Caco-2 (cell line): ENCODE data around the gene NAA60. TPM values are rescaled to one million over a fixed set of nuclear protein-coding genes. Genes with fewer than 3 reads are reported as not detected.

Experiments used
- BruUV-seq: library from RNA; stranded (reverse); fragments of 400-500 nt; replicated peaks from 2 replicates; lab custom pipeline; 2021; lab: Mats Ljungman, UMichigan
- CTCF ChIA-PET: fragments of 300-600 bp; sonication (Branson Sonifier 250); formaldehyde crosslinking; loops from one replicate; lab custom pipeline; 2022; ENCODE audit warnings: antibody characterized with exemption; lab: Charles Lee
- POLR2A ChIA-PET: fragments of 300-600 bp; sonication (Branson Sonifier 250); formaldehyde crosslinking; loops from one replicate; lab custom pipeline; 2022; ENCODE audit warnings: antibody characterized with exemption; lab: Charles Lee
- DNase-seq, 2 experiments: peaks; one replicate each; pipeline versions ENCODE4 v3.0.0 to v3.0.0-alpha.2; 2020 to 2022
- H3K27me3 ChIP-seq: replicated peaks from 2 replicates; pipeline ENCODE4 v1.6.0; 2011; ENCODE audit warnings: low read length; ENCODE audit not compliant: control insufficient read depth, insufficient read depth
- H3K36me3 ChIP-seq: 2 replicates; pipeline ENCODE4 v1.5.1; 2011; ENCODE audit warnings: low read length; ENCODE audit not compliant: control insufficient read depth, insufficient read depth
- H3K4me1 ChIP-seq: fragments of 250-450 bp; sonication (Bioruptor Pico); 2 replicates; pipeline ENCODE4 v1.5.1; 2020; ENCODE audit warnings: mild to moderate bottlenecking
- H3K4me3 ChIP-seq: 2 replicates; pipeline ENCODE4 v1.5.1; 2011; ENCODE audit warnings: low read depth, mild to moderate bottlenecking, control low read depth, low read length
- H3K9me3 ChIP-seq: fragments of 250-450 bp; sonication (Bioruptor Pico); 2 replicates; pipeline ENCODE4 v1.5.1; 2020; ENCODE audit warnings: mild to moderate bottlenecking, moderate library complexity
- H3K27ac Mint-ChIP-seq: one replicate; pipeline ENCODE4 v1.8.0; 2022; ENCODE audit warnings: mixed read lengths; ENCODE audit not compliant: unreplicated experiment
- H3K27me3 Mint-ChIP-seq: one replicate; pipeline ENCODE4 v1.8.0; 2022; ENCODE audit warnings: mixed read lengths; ENCODE audit not compliant: insufficient read depth, unreplicated experiment
- H3K36me3 Mint-ChIP-seq: one replicate; pipeline ENCODE4 v1.8.0; 2022; ENCODE audit warnings: mild to moderate bottlenecking, mixed read lengths; ENCODE audit not compliant: insufficient read depth, unreplicated experiment
- H3K4me1 Mint-ChIP-seq: one replicate; pipeline ENCODE4 v1.8.0; 2022; ENCODE audit warnings: low read depth, mixed read lengths; ENCODE audit not compliant: unreplicated experiment
- H3K4me3 Mint-ChIP-seq: one replicate; pipeline ENCODE4 v1.8.0; 2022; ENCODE audit warnings: mild to moderate bottlenecking, moderate library complexity, mixed read lengths; ENCODE audit not compliant: unreplicated experiment
- H3K9me3 Mint-ChIP-seq: one replicate; pipeline ENCODE4 v1.8.0; 2022; ENCODE audit warnings: mixed read lengths; ENCODE audit not compliant: unreplicated experiment
- CTCF ChIP-seq, 2 experiments: fragments of 200-600 bp in 1 of 2; IDR thresholded peaks; 1 replicate in 1 of 2; 2 replicates in 1 of 2; pipeline versions ENCODE4 v1.5.1 to v1.8.0; 2011 to 2022; ENCODE audit warnings: antibody characterized with exemption in 1 of 2, control low read depth in 1 of 2, inconsistent platforms in 1 of 2, low read depth in 1 of 2, low read length in 1 of 2, mild to moderate bottlenecking in 1 of 2, moderate library complexity in 1 of 2; ENCODE audit not compliant: insufficient read depth in 1 of 2, severe bottlenecking in 1 of 2, unreplicated experiment in 1 of 2
- intact Hi-C: fragments of 100-400 bp; cut with micrococcal nuclease; formaldehyde crosslinking; loops from one replicate; pipeline ENCODE4 v1.10.0; 2022; ENCODE audit not compliant: unreplicated experiment
- total RNA-seq: library from RNA; stranded (reverse); gene quantifications from 2 replicates; pipeline ENCODE4 v1.2.3, GENCODE V29; 2022

The NAA60 gene
- total RNA-seq, 1 experiment from 2014 or later = 92.8 TPM

GRCh38 chr16:3518986-3519348 lies 75.5 kb downstream of the NAA60 start:
- H3K9me3 ChIP-seq = no peaks in the 10 kb centered on the region
- no peaks in the 10 kb centered on the region; the same call in 1 of the 2 replicates for H3K27me3 ChIP-seq
- no peak overlapping the region for H3K4me3 Mint-ChIP-seq
- peaks cover 2% of the 10 kb centered on the region; the same call in 1 of the 2 replicates for H3K36me3 ChIP-seq
- POLR2A ChIA-PET = no interaction called here
- peak overlapping the region; percentile 39 for H3K27ac Mint-ChIP-seq
- intact Hi-C loops = no loop called here
- DNase-seq = no peak
- no peaks in the 10 kb centered on the region for H3K4me1 Mint-ChIP-seq
- CTCF ChIA-PET = no interaction called here
- H3K36me3 Mint-ChIP-seq = peaks cover 13% of the 10 kb centered on the region
- no peak for TF ChIP-seq CTCF (IDR thresholded peaks at IDR 0.05; ENCODE audit: insufficient read depth in 1 of 2, low read depth in 1 of 2, low read length in 1 of 2, severe bottlenecking in 1 of 2, unreplicated experiment in 1 of 2)
- H3K4me1 ChIP-seq = no peaks in the 10 kb centered on the region
- no peak overlapping the region for H3K4me3 ChIP-seq
- no TSS peak for BruUV-seq
- no peaks in the 10 kb centered on the region for H3K9me3 Mint-ChIP-seq
- H3K27me3 Mint-ChIP-seq = no peaks in the 10 kb centered on the region

- H3K4me3 Mint-ChIP-seq = no peak overlapping the region
- H3K9me3 Mint-ChIP-seq = no peaks in the 10 kb centered on the region
- no peak for TF ChIP-seq CTCF (IDR thresholded peaks at IDR 0.05; ENCODE audit: insufficient read depth in 1 of 2, low read depth in 1 of 2, low read length in 1 of 2, severe bottlenecking in 1 of 2, unreplicated experiment in 1 of 2)
- H3K27me3 ChIP-seq = no peaks in the 10 kb centered on the region; the same call in 1 of the 2 replicates
- POLR2A ChIA-PET = no interaction called here
- no TSS peak for BruUV-seq
- no peak overlapping the region for H3K4me3 ChIP-seq
- H3K9me3 ChIP-seq = no peaks in the 10 kb centered on the region
- peaks cover 2% of the 10 kb centered on the region; the same call in 1 of the 2 replicates for H3K36me3 ChIP-seq
- H3K4me1 Mint-ChIP-seq = no peaks in the 10 kb centered on the region
- no peak for DNase-seq
- intact Hi-C loops = no loop called here
- no peaks in the 10 kb centered on the region for H3K27me3 Mint-ChIP-seq
- CTCF ChIA-PET = no interaction called here
- H3K4me1 ChIP-seq = no peaks in the 10 kb centered on the region
- H3K36me3 Mint-ChIP-seq = peaks cover 13% of the 10 kb centered on the region
- no peak overlapping the region for H3K27ac Mint-ChIP-seq
These were observed 76.1 kb downstream of the NAA60 start for GRCh38 chr16:3519581-3519980.

- no peaks in the 10 kb centered on the region; the same call in 1 of the 2 replicates for H3K27me3 ChIP-seq
- H3K27ac Mint-ChIP-seq = no peak overlapping the region
- no peak overlapping the region for H3K4me3 Mint-ChIP-seq
- no peaks in the 10 kb centered on the region for H3K9me3 ChIP-seq
- H3K9me3 Mint-ChIP-seq = no peaks in the 10 kb centered on the region
- no peaks in the 10 kb centered on the region for H3K4me1 ChIP-seq
- intact Hi-C loops = no loop called here
- ChIA-PET POLR2A (no interaction called here), CTCF (no interaction called here)
- no peak for TF ChIP-seq CTCF (IDR thresholded peaks at IDR 0.05; ENCODE audit: insufficient read depth in 1 of 2, low read depth in 1 of 2, low read length in 1 of 2, severe bottlenecking in 1 of 2, unreplicated experiment in 1 of 2)
- H3K36me3 ChIP-seq = no peaks in the 10 kb centered on the region
- DNase-seq = no peak
- no peaks in the 10 kb centered on the region for H3K4me1 Mint-ChIP-seq
- H3K27me3 Mint-ChIP-seq = no peaks in the 10 kb centered on the region
- peaks cover 13% of the 10 kb centered on the region for H3K36me3 Mint-ChIP-seq
- H3K4me3 ChIP-seq = no peak overlapping the region
- no TSS peak for BruUV-seq
These were observed 76.9 kb downstream of the NAA60 start for GRCh38 chr16:3520413-3520812.
